Stimulated activated CD4-positive, alpha-beta T cell treated with anti-CD3 and anti-CD28 coated beads, Interleukin-15, amount 100 ng/mL, for 24 hours (primary cell): ENCODE results near the gene SMIM5.

ENCODE experiments used
- DNase-seq: peaks from one replicate; pipeline ENCODE4 v3.0.0-alpha.2; 2020

Gene SMIM5

DNA sequence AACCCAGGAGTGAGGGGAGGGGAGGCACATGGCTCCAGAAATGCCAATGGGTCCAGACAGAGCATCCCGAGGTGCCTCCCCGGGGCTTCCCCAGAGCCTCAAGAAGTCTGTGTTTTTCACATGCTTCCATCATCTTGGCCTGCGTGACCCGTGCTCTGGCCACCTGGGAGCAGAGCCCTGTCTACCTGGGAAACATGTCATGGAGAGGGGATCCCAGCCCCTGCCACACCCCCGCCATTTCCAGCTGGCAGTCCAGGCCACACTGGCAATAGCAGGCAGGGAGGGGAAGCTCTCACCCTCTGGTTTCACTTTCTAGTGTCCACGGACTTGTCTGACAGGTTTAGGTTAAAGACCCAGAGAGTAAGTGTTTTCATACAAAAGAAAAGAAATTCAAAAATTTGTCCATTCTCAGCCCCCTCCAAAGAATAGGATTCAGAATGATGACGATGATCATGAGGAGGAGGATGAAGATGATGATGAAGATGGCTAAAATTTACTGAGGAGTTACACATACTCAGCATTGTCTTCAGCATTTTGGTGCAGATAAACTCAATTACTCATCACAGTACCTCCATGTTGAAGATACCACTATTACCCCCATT, 9.0 kb downstream of the SMIM5 start:
- no peak for DNase-seq

DNA sequence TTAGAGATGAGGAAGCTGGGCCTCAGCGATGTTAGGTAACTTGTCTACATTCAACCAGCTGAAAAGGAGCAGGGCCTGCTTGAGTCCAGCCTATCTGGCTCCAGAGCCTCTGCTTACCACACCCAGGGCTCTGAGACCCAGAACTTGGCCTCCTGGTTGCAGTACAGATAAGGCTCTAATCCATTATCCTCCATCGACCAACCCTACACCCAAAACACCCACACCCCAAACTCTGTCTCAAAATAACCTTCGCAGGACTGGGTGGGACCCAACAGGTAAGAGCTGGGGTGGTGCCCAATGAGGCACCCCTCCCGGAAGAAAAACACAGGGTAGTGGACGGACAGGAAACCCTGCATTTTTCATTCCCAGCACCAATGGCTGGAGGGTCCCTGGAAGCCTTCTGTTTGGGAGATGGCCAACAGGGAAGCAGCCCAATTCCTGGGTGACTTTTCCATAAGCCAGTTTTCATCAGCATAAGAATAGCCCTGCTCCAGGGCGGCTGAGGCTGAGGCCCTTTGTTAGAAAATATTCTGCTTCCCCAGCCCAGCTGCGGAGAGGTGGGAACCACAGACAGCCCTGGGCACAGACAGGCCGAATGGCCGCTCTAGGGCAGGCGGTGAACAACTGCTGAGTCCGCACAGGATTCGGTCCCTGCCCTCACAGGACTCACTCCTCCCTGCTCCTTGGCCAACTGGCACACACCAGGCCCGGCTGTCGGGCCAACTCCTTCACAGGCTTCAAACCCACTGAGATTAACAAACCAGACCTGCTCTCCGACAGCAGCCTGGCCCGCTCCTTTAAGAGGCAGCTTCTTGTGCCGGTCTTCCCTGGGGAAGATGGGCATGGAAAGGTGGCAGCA, 9.8 kb downstream of the SMIM5 start:
- DNase-seq: no peak

DNA sequence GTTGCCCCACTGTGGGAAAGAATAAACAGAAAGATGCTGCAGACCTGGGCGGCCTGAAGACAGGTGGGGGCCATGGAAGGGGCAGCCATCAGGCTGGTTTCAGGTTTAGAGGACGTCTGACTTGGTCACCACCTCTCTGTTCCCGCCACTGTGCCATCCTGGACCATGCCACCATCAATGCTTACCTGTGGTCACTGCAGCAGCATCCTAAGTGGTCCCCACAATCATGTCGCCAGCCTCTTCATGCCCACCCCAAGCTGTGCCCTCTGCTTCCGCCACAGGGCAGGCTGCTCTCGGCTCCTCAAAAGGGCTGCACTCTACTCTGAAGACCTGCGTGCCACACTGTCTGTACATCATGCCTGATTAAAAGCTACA, 10.4 kb downstream of the SMIM5 start:
- DNase-seq: no peak

DNA sequence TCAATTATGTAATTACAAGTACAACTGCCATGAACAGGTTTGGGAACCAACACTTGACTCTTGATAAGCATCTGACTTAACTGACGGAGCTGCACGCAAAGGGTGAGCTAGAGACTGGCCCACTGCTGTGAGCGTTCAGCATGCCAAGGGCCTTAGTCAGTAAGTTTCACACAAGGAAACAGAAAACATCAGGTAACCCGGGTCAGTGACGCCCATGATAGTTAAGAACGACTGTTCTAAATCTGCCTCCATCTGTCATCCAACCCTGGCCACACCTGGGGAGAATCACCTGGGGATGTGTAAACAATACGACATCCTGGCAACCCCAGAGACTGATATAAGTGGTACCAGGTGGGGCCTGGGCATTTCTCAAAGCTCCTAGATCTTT, 12.3 kb downstream of the SMIM5 start:
- no peak for DNase-seq

DNA sequence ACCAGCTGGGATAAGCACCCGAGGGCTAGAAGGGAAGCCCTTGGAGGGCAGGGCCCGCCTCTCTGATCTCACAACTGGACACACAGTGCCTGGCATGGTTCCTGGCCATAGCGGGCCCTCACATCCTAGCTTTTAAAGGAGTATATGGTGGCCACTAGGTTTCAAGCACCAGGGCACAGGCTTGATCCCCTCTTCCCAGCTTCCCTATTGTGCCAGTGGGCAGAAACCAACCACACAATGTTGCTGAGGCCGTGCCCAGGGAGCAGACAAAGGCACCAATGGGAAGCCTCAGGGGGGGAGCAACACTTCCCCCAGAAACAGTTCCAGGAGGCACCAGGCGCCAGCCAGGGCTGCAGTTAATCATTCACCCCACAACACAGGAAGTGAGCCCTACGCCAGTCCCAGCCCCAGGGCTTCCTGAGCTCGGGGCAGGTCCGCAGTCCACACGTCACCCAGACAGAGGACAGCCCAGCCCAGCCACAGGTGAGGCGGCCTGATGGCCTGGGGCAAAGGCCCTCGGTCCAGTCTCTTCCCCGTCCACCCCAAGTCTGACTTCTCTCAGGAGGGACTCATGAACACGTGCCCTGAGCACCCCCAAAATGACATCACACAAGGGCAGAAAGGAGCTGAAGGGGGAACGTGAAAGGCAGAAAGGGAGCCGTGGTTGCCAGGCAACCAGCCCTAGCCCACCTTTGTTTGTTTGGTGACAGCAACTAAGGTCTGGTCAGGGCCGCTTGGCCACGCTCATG, 12.8 kb downstream of the SMIM5 start:
- no peak for DNase-seq

DNA sequence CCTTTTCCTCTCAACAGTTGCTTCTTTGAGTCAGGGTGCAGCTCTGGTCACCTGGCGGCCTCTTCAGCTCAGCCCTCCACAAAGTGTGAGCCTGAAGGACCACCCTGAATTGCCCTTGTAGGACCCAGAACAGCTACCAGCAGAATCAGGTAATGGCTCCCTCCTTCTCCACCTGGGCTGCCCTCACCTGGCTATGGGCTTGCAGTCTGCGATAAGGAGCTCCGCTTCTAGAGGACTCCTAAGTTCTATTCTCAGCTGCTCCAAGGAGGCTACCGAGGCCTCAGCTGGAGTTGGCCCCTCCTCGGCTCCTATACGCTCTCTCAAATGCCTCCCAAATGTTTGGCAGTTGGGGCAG, 13.4 kb downstream of the SMIM5 start:
- DNase-seq: no peak

DNA sequence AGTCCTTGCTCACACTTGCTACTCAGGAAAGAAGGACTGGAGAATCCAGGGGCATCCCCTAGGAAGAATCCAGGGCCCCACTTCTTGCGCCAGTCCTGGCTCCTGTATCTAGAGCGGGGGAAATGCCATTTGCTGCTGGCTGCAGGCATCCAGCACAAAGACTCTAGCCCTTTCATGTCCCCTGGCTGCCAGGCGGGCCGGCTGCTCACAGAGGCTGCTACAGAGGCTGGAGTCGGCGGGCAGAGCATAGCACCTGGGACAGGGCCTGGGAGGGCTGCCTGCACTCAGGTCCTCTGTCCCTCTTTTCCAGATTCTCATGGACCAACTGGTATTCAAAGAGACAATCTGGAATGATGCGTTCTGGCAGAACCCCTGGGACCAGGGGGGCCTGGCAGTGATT, 13.8 kb downstream of the SMIM5 start:
- DNase-seq: no peak

DNA sequence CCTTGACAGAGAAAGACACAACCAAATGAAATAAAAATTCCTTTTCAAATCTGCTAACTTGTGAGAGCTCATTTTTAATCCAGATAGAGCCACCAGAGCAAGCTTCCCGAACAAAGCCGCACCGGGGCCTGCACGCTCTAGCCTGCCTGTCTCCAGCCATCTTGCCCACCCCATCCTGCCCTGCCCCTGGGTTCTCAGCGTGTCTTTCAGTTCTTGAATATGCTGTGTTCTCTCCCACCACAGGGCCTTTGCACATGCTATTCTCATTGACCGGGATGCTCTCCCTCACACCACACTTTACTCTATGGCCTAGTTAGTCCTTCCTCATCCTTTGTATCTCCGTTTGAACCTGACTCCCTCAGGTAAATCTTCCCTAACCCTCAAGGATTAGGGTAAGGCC, 14.7 kb downstream of the SMIM5 start:
- DNase-seq: no peak

DNA sequence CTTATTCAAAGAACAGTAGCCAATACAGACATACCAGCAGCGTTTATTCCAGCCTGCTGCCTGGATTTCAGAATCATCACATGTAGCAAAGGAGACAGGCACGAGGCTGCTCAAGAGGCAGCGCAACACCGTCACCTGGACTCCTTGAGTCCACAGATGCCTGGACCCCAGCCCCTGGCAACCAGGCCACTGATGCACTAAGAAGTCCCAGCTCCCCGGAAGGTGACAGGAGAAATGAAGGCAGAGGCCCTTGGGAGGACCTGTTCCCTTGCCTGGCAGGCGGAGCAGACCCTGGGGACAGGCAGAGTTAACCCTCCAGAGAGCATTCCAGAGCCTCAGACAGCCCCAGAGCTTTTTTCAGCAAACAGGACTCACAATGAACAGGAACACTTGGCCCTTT, 16.5 kb downstream of the SMIM5 start:
- DNase-seq: no peak

DNA sequence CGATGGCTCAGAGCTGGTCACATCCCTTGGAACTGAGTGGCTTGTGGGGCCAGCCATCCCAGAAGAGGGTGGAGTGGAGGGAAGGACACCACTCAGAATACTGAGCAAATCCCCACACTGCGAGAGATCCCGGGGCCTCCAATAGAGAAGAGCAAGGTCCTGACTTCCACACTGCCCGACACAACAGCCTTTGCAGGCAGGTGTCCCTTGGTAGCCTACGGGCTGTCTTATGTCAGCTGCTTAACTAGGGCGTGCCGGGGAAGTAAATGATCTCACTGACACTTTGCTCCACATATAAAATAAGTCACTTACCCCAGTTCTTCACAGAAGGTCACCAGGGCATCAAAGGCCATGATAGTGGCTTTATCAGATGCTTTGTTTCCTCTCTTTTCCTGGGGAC, 17.6 kb downstream of the SMIM5 start:
- no peak for DNase-seq

DNA sequence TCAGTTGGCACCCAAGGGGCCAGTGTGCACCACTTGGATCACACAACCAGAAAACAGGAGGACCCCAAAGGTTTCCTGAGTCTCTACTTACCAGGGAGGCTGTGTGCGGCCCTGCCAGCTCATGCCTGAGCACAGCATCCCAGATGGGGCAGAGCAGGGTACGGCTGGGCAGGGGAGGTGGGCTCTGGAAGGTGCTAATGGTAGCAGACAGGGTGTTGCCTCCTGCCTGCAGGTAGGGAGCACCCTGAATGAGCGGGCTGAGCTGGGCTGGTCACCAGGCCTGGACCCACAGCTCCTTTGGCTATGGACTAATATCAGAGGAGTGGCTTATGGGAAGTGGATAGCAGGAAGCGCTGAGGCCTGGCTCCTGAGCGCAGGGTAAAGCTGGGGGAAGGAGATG, 19.1 kb downstream of the SMIM5 start:
- no peak for DNase-seq

DNA sequence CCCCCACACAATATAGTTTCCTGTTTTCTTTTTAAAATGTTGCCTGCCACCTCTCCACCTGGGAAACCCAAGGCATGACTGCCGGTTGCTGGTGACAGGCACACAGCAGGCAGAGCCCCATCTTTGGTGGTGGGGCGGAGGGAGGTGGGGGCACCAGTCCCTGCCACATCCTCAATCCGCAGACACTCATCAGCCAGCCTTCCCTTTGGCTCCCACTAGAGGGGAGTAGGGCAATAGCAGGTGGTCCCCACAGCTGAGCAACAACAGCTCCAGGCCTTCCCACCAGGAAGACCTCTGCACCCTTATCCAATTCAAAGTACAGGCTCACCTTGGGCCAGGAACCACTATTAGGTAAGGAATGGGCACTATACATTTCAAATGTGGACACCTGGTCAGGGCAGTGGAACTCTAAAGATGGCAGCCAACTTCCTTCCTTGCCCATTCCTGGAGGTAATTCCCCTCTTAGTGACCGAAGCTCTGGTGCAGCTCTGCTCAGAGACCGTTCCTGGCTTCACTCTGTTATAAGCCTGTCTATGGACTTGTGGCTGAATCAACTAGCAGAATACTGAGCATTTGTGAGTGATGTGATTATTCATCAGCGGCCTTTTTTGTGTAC, 19.8 kb downstream of the SMIM5 start:
- DNase-seq: peak; percentile 37

DNA sequence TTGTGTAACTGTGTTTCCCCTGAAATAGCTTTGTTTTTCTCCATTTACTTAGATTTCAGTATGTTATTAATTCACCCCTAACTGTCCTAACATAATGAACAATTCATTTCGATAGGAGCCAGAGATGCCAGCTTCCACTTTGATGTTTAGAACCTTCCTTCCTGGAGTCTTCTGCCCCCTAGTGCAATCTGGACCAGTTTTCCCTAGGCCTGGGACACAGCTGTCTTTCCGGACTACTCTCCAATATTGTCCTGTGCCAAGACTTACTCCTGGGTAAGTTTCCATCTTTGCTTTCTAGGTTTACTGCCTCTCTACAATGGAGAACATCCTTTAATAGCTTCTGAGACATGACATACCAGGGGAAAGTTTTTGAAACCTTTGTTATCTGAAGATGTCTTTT, 20.9 kb downstream of the SMIM5 start:
- DNase-seq: no peak

DNA sequence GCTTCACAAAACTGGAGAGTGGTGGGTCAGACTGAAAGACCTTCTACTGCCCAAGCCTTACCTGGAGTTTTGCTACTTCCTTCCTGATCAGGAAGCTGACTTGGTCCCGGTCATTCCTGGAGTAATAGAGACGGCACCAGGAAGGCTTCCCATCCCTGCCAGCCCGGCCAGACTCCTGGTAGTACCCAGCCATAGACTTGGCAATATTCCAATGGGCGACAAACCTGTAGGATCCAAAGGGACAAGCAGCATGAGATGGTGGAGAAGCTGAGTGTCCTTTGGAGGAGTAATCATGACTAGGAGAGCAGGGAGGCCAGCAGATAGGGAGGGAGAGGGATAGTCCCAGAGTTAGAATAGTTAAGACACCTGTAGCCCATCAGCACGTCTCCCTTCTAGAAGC, 25.0 kb downstream of the SMIM5 start:
- no peak for DNase-seq

DNA sequence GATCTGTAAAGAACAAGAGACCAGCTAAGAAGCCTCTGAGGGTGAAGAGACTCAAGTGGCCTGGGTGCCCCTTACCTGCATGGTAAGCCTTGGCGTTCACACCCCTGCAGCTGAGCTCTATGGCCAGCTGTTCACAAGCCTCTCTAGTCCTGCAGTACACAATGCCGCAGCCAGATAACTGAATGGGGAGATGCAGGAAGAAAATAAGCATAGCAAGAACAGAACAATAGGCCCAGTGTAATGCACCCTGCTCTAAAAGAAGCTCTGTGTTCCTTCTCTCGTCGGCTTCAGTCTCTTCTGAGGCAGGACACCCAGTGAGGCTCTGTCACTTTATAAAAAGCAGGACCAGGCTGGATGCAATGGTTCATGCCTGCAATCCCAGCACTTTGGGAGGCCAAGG, 28.3 kb downstream of the SMIM5 start:
- DNase-seq: no peak

DNA sequence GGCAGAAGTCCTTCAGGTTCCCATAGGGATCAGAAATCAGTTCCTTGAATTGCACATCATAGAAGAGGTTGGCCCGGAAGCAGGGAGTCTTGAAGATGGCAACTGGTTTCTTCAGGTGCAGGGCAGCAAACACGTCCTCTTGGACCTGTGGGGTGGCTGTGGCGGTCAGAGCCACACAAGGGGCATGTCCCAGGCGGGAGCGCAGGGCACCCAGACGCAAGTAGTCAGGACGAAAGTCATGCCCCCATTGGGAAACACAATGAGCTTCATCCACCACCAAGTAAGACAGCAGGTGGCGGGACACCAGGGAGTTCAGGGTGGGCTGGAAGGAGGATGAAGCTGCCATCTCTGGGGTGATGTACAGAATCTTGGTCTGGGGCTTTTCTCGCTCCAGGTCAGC, 29.3 kb downstream of the SMIM5 start:
- DNase-seq: no peak

DNA sequence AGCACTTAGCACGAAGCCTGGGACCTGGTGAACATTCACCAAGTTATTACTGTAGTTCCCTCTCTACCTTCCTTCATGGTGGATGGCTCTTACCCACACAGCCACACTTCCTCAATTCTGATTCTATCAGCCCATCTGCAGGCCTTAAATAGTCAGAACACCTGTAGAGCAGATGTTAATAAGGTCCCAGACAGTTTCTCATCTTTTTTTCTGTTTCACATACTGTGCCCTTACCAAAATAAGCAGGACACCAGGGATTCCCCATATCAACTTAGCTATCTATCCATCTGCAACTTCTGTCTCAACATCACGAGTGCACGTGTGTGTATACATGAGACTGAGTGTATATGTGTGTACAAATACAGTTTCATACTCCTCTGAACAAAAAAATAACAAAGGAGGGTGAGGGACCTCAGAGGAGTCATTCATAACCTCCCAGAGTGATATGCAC, 30.9 kb downstream of the SMIM5 start:
- DNase-seq: no peak

DNA sequence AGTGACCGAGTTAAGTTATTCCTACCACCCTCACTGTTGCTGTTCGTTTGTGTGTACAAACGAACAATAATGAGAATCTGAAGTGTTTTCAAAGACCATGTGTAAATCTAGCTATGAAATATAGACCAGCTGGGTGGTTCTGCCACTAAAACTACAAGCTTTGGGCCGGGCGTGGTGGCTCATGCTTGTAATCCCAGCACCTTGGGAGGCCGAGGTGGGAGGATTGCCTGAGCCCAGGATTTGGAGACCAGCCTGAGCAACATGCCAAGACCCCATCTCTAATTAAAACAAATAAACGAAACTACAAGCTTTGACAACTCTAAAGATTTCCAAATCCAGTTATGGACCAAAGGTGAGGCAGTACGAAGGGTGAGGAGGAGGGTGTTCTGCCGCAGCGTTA, 32.7 kb downstream of the SMIM5 start:
- DNase-seq: no peak

DNA sequence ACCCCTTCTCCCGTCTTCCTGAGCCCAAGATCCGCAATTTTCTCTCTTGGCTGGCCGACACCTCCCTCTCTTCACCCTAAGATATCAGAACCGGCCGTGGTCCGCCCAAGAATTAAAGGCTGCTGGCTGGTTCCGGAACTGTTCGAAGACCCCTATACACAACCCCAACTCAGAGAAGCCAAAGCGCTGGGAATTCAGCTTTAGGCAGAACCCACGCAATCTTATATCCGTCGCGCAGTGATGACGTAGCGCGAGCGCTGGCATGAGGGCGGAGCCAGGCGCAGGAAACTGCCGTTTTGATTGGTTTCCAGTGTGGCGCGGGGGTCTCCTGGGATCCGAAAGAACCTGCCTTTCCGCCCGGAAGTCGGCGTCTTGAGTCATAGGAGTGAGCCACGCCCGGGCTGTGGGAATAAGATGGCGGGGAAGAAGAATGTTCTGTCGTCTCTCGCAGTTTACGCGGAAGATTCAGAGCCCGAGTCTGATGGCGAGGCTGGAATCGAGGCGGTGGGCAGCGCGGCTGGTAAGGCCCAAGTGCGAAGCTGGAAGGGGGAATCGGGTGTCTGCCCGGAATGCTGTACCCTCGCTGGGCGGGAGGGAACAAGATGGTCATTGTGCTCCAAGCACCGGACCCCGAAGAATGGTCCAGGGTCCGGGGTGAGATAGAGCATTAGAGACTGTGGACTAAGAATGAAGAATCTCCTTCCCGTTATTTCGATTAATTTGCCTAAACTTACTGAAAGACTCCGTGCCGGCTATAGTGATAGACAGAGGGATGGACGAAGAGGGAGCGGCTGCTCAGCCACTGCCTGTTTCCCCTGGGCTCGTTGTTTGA, 33.9 kb downstream of the SMIM5 start, which contains the start of the genes RECQL5 and SAP30BP:
TSS of gene RECQL5 (minus strand) at position 196 of the 832 bp plus-strand sequence. CDS start 597 bp downstream, outside the sequence.
TSS of gene SAP30BP (plus strand) at position 380 of the 832 bp plus-strand sequence. CDS start at position 415, 35 bp downstream.
- DNase-seq: peak; percentile 98

DNA sequence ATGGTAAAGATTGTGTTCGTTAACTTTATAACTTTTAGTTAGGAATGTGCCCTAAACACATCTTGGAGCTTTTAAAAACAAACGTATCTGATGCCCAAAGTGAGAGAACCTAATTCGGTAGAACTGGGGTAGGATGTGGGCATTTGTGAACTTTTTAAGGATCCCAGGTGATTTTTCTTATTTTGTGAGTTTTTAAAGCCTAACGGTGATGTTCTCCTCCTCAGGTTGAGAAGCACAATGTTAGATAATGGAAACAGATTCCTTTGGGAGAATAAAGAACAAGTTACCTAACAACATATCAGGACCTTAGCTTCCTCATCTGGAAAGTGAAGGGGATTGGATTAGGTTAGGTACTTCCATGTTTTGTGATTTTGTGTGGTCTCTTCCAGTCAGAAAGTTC, 34.6 kb downstream of the SMIM5 start:
- DNase-seq: no peak

DNA sequence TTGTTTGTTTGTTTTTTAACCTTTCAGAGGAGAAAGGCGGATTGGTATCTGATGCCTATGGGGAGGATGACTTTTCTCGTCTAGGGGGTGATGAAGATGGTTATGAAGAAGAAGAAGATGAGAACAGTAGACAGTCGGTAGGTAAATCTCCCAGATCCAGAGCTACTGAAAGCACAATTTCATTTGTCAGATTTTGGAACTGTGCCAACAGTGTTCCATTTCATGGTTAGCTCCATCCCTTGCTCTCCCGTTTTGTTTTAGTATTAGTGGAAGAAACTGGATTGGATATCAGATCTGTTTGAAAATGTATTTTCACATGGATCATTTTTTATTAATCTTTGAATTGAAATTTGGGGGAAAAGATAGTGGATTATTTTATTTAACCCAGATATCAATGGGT, 35.3 kb downstream of the SMIM5 start:
- no peak for DNase-seq

DNA sequence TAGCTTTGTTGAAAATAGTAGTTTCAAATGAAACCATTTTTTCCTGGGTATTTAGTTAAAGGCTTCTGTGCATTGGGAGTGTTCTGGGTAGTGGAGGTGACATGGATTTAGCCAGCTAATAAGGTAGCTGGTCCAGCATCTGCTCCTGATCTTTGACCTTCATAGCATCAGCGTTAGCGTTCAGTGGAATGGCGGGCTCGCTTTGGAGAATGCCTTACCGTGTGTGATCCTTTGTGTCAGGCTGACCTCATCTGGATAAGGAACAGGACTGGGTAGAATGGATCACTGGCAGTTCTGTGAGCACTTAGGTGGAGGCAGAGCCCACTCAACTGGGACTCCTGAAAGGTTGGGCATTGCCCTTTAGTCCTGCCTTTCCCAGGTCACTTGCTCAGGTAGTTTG, 37.6 kb downstream of the SMIM5 start:
- no peak for DNase-seq

DNA sequence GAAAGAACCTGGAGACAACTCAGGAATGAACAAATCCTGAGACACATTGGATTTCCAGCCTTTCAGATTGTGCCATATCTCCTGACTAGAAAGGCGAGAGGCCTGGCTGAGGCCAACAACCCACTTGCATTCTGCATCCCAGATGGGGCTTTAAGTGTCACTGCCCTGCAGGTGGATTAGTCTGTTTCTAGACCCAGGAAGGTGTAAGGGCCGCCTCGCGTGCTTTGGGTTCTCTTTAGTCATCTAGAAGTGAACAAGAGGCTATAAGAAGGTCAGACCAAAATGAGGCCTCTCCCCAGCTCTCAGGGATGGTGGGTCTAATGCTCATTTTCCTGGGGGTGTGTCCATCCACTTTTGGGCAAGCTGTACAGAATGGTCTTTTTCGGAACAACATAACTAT, 38.8 kb downstream of the SMIM5 start:
- no peak for DNase-seq
